GM23338 (cell line): ENCODE results near the gene P4HA3.

Source experiments
- EZH2phosphoT487 ChIP-seq: fragments of 200-600 bp; sonication (generic); IDR thresholded peaks from one replicate; pipeline ENCODE4 v1.8.1; 2018; ENCODE audit warnings: antibody characterized with exemption; ENCODE audit not compliant: unreplicated experiment
- JUNB ChIP-seq: IDR thresholded peaks from one replicate; pipeline ENCODE4 v1.6.1; 2016; ENCODE audit warnings: antibody characterized with exemption; ENCODE audit not compliant: unreplicated experiment
- POLR2AphosphoS5 ChIP-seq: IDR thresholded peaks from 2 replicates; pipeline ENCODE4 v1.6.1; 2016; ENCODE audit warnings: antibody characterized with exemption, low read depth
- REST ChIP-seq: IDR thresholded peaks from one replicate; pipeline ENCODE4 v1.6.1; 2018; ENCODE audit warnings: antibody characterized with exemption; ENCODE audit not compliant: unreplicated experiment
- TF ChIP-seq, protein P1 (sequence below), 2 experiments: fragments of 200-600 bp in 1 of 2; sonication (generic) in 1 of 2; conservative IDR thresholded peaks; 2 replicates each; pipeline versions ENCODE4 v1.5.1 to v1.6.1; 2016 to 2017; ENCODE audit warnings: antibody characterized with exemption in 2 of 2, low read depth in 2 of 2, mild to moderate bottlenecking in 2 of 2, moderate library complexity in 1 of 2

- TF ChIP-seq, protein P1, sequence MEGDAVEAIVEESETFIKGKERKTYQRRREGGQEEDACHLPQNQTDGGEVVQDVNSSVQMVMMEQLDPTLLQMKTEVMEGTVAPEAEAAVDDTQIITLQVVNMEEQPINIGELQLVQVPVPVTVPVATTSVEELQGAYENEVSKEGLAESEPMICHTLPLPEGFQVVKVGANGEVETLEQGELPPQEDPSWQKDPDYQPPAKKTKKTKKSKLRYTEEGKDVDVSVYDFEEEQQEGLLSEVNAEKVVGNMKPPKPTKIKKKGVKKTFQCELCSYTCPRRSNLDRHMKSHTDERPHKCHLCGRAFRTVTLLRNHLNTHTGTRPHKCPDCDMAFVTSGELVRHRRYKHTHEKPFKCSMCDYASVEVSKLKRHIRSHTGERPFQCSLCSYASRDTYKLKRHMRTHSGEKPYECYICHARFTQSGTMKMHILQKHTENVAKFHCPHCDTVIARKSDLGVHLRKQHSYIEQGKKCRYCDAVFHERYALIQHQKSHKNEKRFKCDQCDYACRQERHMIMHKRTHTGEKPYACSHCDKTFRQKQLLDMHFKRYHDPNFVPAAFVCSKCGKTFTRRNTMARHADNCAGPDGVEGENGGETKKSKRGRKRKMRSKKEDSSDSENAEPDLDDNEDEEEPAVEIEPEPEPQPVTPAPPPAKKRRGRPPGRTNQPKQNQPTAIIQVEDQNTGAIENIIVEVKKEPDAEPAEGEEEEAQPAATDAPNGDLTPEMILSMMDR (conservative IDR thresholded peaks at IDR 0.05; ENCODE audit: low read depth in 2 of 2) = peak; percentile 94 to 97
- TF ChIP-seq EZH2phosphoT487 (no peak), POLR2AphosphoS5 (no peak), REST (no peak), JUNB (no peak)
Measured at GRCh38 chr11:74255741-74256375, 55.6 kb downstream of the P4HA3 start.
